CD4-positive, alpha-beta T cell treated with Interleukin-4 for 4 hours (primary cell): Measurements from ENCODE around the gene SRGAP1.

Experiments
- DNase-seq: peaks from one replicate; pipeline ENCODE4 v3.0.0-alpha.2; 2020

SRGAP1 gene

DNA sequence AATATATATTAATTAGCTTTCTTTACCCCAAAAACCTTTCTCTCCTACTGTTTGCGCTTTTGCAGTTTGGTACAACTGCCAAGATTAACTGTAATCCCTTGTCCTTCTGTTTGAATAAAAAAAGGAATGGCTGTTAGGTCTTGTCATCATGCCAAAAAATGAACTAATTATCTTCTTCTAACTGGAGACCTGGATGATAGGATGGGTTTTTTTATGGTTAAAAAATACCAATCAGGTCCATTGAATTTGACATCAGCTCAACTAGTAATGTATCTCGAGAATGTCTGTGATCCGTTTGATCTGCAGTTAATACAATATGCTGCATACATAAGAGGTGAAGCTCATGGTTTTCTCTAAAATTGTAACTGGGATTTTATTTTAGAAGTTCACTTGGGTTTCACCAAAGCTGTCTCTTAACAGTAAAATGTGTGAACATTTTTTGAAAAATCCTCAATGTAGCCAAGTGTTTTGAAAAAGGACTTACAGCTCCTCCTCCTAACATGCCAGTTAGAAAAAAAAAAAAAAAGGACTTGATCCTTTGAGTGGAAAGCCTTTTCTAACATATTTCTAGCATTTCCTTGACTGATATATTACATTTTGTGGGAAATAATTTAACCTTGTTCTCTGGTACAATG lies 96.8 kb downstream of the SRGAP1 start:
- DNase-seq = no peak

DNA sequence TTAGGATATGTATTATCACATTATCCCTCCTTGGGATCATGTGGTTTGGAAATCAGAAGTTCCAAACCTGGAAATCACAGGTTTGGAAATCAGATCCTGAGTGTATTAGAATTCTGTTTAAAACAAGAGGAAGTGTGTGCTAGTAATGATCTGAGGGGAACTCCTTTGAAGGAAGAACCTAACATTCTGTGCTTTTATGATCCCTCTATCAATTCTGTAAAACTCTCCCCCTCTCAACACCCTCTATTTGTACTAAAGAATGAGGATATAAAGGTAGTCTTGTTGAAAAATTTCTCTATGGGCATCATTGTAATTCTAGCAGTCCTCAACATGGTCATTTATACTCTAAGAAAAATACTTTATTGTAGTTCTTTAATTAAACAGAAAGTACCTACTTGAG lies 97.4 kb downstream of the SRGAP1 start:
- DNase-seq = no peak

DNA sequence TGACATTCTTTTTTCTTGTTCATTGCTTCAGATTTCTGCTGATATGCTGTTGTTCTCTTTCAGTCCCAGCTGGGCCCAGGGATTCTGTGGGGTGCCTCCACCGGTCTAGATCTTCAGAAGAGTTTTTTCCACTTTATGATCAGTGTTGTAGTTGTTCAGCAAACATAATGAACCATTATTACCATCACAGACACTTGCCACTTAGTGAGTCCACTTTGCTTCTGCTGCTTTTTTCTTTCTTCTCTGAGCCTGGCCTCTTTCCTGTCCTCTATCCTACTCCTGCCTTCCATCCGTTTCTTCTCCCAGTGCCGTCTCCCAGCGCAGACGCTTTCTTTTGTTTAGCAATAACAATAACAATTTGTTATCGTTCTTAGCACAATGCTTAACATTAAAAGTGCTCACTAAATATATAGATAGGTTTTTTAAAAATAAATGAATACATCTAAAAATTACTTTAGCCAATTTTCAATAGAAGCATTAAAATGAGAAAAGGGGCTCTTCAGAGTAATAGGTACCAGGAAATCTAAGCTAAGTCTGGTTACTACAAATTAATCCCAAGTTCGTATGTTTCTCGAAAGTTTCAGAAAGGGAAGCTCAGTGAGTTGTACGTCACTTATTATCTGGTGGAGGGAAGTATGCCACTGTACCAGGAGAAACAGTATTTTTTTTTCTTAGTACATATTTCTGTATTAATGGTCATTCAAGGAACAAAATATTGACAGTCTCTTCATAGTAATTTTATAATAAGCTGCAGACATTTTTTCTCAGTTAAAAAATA lies 98.2 kb downstream of the SRGAP1 start:
- DNase-seq = no peak

DNA sequence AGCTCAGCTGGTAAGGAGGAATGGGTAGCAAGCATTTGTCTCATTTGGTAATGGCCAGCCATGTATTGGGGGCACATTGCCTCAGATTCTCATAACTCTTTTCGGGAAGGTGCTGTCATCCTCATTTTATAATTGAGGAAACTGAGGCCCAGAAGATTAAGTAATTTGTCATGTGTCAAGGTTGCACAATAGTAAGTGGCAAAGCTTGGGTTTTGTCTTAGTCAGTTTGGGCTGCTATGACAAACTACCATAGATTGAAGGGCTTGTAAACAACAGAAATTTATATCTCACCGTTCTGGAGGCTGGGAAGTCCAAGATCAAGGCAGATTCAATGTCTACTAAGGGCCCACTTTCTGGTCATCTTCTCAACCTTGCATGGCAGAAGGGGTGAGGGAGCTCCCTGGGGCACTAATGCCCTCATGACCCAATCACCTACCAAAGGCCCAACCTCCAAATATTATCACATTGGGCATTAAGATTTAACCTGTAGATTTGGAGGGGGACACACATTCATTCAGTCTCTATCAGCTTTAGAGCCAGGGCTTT lies 99.6 kb downstream of the SRGAP1 start:
- DNase-seq = no peak

DNA sequence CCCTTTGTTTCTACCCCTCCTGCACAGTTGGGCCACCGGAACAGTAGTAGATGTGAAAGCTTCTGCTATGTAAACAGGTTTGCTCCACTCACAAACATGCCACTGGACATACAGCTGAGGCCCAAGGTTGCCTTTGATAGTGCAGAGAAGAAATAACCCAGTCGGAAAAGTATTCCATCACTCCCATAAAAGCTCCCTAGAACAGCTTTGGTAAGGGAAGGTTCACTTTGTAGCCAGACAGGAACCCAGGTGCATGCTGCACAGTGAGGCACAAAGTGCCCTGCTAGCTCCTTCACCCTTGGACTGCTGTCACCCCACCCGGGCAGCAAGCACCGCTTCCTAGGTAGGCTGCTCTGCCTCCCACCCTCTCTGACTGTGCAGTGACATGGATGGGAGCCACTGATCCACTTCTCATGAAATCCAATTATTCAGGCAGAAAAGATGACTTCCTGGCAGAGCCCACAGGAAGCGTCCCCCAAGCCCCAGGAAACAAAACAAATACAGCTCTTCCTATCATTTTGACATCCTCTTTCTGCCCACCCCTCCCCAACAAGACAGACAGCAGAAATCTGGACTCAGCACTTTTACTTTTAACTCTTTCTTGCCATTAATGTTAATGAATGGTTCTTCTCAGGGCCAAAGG lies 100.2 kb downstream of the SRGAP1 start:
- no peak for DNase-seq

DNA sequence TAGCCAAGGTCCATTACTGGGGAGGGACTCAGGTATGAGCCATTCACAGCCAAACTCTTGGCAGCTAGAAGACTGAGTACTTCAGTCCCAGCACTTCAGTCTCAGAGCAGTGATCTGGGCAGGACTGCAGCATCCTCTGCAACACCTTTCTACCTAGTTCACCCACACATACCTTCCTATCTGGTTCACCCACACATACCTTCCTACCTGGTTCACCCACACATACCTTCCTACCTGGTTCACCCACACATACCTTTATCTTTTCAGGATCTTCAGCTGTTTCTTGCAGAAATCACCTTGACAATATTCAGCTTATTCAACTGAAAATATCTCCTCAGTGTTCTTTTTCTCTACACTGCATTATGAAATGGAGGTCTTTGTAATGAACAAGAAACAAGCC lies 101.3 kb downstream of the SRGAP1 start:
- no peak for DNase-seq

DNA sequence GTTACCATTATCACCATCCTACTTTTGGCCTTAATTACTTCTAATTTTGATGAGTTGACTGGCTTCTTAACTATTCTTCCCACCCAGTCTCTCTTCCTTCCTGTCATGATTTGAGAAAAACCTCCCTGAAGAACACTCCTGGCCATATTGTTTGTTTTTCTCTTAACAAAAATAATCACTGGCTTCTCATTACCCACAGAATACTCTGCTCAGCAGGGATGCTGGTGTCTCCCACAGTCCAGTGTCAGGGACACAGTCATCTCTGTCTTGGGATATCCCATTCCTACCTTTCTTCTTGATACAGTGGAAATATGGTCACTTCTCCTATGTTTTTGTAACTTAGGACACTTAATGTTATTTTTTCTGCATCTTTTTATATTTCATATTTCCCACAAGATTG lies 103.7 kb downstream of the SRGAP1 start:
- no peak for DNase-seq

DNA sequence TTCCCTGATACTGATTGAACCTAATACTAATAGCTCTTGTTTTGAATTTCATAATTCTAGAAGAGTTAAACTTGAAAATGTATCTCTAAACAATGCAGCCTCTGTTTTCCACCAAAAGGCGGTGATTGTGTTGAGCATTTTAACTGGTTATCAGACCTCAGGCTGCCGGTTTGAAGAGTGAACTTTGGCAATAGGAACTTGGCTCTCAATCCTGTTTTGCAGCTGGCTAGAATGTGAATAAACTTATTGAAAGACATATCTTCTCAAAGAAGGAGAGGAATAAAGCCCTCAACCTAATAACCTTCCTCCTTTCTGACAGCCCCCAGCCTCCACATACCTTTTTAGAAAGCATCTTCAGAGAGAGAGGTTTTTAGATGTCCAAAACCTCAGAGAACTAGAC lies 105.4 kb downstream of the SRGAP1 start:
- no peak for DNase-seq

DNA sequence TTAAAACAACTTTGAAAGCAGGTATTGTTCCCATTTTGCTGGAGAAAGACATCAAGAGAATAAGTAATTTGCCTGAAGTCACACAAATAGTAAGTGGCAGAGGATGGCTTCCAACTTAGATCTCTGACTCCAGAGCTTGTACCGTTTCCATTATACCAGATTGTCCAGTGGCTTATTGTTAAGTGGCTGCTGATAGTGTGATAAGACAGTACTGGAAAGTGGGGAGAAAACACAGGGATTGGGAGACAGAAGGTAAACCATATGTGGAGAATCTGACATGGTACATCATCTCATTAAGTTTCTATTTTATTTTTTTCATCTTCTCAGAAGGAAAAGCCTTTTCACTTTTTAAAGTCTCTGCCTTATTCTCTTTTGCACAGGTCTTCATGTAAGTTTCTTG lies 108.5 kb downstream of the SRGAP1 start:
- no peak for DNase-seq

DNA sequence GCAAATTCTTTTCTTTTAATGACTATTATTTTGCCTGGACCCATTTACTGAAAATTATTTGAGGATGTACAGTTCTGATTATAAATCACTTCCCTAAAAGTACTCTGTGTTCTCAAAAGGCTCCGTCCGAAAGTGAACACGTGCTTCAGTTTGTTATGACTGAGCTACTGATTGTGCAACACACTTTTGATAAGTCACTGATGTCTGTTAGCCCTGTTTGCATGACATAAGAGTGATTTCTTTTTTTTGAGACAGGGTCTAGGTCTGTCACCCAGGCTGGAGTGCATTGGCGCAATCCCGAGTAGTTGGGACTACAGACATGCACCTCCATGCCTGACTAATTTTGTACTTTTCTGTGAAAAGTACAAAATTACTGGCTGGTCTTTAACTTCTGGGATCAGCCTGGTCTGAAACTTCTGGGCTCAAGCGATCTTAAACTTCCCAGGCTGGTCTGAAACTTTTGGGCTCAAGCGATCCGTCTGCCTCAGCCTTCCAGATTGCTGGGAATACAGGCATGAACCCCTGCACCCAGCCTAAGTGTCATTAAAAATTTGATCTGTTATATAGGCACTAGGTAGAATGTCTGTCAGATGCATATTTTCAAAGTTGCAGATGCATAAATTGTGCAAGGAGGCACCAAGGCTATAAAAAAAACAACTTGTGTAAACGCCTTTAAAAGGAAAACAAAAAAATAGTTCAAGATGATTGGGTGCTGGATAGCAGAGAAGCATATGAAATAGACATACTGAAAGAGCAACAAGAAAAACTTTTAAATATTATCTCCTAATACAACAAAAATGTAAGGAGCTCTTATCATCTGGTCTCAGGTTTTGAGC lies 111.5 kb downstream of the SRGAP1 start:
- DNase-seq = no peak

DNA sequence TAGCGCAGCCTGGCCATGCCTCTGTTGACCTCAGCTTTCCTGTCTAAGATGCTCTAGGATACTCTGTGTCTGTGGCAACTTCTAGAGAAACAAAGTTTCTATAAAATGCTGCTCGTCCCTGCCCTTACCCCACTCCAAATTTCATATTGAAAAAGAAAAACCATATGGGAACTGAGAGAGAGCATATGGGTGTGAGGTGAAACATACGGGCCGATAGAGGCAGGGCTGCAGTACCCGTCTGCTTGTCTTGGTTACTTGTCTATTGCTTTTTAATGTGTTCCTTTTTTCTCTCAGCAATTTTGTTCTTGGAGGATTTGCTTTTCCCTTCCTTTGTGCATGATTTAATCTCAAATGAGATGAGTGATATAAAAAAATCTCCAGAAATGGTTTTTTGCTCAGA lies 113.0 kb downstream of the SRGAP1 start:
- no peak for DNase-seq

DNA sequence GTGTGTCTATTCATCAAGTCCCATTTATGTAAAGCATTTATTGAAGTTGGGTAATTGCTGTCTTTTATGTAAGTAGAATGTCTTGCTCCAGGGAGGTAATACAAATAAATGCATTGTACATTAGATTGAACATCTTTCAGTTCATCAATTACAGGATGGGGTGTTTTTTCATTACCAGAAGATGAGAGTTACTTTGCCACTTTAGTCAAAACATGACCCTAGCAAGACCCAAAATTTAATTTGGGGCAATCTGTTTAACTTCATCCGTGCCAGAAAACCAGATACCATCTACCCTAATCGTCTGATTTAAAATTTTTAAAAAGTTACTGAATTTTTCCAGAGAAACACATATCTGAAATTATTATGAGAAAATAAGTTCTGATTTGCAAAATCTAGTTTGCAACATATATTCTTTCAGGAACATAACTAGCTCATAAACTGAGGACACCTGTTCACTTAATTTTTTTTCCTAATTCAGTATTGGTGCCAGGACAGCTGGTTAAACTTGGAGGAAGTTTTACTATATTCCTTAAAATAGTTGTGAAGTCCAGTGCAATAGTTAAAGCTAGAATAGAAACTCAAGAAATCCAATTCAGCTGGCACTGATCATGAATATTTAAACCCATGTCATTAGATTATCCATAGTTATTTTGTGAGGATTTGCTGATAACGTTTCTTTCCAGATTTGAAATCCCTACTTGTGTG lies 114.5 kb downstream of the SRGAP1 start:
- no peak for DNase-seq

DNA sequence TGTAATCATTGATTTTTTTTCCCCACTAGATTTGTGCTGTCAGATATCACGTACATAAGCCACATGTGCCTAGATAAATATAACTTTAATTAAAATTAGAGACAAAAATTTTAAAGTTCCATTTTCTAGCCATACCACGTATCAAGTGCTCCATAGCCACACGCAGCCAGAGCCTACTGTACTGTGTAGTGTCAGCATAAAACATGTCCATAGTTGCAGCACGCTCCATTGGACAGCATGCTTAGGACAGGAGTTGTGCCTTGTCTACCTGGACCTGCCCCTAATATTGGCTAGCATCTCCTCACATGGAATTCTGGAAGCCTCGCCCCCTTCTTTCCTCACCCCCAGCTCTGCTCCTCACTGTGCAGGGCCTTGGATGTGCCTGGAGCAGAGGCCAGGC lies 116.5 kb downstream of the SRGAP1 start:
- DNase-seq = no peak

DNA sequence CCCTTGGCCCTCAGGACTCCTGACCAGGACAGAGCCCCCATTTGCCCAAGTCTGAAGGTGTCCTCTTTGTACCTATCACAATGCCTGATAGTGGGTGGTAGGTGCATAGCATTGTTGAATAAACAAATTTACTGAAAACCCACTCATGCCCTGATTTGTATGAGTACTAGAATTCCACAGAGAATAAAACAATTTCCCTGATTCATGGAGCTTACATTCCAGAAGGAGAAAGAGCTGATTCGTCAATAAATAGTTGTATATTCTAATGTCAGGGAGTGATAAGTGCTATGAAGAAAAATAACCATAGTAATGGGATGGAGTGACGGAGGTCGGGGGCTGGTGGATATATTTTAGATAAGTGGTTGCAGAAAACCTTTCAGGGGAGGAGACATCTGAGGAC lies 117.0 kb downstream of the SRGAP1 start:
- no peak for DNase-seq

DNA sequence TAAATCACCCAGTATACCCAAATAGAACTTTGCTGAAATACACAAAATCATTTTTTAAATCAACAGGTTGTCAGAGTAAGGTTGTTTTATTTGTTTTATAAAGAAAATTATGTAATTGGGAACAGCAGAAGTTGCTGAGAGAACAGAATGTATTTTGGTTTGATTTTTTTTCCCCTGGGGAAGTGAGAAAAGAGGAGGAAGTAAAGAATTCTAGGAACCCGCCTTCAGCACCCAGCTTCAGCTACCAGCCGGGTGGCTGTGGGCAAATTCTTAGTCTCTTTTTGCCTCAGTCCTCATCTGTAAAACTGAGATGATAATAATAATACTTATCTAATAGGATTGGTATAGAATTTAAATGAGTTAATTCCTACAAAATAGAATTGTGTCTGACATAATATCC lies 119.4 kb downstream of the SRGAP1 start:
- no peak for DNase-seq

DNA sequence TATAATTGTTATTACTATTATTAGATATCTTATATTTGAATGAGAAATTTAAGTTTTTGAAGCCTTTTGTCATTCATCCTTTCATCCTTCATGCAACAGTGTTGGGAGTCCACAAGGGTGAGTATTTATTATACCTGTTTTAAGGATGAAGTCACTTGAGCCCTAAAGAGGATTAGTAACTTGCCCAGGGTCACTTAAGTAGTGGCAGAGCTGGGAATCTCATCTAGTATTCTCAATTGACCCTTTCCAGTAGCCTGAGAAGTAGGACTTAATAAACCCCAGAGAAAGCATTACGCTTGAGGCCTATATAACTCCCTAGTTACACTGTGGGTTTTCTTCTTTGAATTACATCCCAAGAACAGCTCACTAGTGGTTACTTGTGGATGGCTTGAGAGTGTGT lies 119.8 kb downstream of the SRGAP1 start:
- no peak for DNase-seq

DNA sequence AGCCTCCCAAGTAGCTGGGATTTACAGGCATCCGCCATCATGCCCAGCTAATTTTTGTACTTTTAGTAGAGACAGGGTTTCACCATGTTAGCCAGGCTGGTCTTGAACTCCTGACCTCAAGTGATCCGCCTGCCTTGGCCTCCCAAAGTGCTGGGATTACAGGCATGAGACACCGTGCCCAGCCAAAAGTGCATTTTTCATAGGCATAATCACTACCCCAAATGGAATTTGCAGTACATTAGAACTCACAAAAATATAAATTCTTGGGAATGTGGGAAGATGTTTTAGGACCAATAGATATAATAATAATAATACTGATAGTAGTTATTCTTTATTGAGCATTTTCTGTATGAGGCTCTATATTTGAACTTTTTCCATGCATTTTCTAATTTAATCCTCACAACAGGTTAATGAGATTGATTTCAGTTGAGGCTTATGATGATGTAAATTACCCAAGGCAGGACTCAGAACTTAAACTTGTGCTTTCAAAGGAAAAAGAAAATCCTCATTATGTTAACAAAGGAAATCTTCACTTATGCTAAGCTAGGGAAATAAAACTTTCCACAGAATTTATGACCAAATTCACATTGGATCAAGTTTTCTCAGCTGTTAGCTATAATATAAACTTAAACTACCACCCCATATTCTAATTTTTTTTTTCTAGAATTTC lies 121.6 kb downstream of the SRGAP1 start:
- no peak for DNase-seq

DNA sequence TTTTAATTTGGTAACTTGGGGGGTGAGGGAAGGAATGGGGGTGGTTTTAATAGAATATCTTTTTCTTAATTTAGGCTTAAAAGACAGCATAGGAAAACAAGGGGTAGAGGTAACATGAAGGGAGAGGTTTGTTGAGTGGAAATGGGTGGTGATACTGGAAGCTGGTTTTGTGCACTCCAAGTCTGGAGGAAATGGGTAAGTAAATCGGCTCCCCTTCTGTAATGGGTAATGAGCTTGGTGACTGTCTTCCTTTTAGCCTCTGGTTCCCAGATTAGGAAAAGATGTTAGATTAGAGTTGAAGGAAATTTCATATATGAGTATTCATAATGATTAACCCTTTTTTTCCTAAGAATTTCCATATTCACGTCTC lies 122.1 kb downstream of the SRGAP1 start:
- DNase-seq = no peak

DNA sequence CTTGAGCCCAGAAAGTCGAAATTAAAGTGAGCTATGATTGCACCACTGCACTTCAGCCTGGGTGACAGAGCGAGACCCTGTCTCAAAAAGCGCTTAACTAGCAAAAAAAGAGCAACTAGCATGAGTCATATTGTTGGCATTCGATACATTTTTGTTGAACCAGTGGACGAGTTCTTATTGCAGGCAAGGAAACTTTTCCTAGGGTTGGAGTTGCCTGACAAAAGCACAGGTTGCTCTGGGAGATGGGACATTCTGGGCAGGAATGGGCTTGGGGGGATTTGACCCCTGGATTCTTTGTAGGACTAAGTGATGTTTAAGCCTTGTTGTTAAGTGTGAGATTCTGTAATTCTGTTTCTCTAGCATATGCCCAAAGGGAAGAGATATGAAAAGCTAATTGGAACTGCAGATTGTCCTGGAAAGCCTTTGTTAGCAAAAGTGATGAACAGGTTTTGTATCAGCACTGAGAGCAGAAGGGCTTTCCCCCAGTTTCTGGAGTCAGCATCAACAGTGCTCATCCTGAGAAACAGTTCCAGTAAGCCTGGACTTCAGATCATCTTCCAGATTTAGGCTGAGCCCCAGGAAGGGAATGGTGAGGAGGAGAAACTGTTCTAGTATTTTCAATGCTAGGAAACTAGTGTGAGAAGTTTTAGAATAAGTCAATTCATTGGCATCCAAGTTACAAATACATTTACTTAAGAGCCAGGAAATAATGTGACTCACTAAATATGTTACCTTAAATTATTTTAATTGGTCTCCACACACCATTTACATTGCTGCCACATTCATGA lies 123.1 kb downstream of the SRGAP1 start:
- DNase-seq = no peak

DNA sequence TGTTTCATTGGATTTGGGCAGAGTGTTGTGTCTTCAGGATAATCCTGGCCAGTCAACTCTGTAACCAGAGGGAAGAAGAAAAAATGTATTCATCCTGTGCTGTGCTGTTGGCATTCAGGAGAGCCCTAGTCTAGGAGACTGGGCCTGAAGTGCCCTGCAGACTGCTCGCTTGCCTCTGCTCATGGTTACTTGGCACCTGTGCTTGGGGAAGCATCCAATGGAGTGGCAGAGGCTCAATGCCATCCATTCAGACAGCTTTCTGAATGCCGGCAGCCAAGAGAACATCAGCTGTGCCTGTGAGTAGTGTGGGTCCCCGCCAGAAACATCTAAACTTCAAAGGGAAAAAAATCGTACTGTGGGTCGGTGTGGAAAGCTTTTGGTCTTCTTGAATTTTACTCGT lies 124.2 kb downstream of the SRGAP1 start:
- no peak for DNase-seq

DNA sequence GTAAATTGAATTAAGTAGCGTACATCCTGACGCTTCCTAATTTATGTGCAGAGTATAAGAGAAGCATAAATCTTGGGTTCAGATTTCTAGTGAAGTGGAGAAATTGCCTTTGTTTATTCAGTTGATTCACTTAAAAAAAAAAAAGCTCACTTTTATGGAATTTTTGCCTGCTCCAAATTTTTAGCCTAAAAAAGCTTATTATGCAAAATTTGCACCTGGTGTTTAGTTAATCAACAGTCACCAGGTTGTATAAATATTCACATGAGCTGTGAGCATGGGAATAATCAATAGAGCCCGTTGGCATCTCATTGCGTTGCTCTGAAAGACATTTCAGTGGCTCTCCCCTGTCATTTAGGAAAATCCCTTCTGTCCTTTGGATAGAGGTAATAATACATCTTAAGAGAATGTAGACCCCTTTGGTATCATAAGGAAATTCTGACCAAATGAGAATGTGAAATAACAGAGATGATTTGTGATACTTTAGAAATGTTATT lies 132.4 kb downstream of the SRGAP1 start:
- DNase-seq = no peak
